HFFc6 (cell line): ENCODE measurements around the gene RBM33. TPM values are rescaled to one million over a fixed set of nuclear protein-coding genes. Genes with fewer than 3 reads are reported as not detected.

Experiments
- DNase-seq: peaks from one replicate; pipeline ENCODE4 v3.0.0-alpha.2; 2018
- H3K27ac Mint-ChIP-seq: 2 replicates; pipeline ENCODE4 v1.8.0; 2020; ENCODE audit warnings: mild to moderate bottlenecking, mixed read lengths
- H3K27me3 Mint-ChIP-seq: 2 replicates; pipeline ENCODE4 v1.8.0; 2021; ENCODE audit warnings: mild to moderate bottlenecking, moderate library complexity, mixed read lengths; ENCODE audit not compliant: insufficient read depth
- H3K36me3 Mint-ChIP-seq: 2 replicates; pipeline ENCODE4 v1.8.0; 2021; ENCODE audit warnings: low read depth, mixed read lengths
- H3K4me1 Mint-ChIP-seq: 2 replicates; pipeline ENCODE4 v1.8.0; 2020; ENCODE audit warnings: low read depth, mixed read lengths
- H3K4me3 Mint-ChIP-seq: 2 replicates; pipeline ENCODE4 v1.8.0; 2020; ENCODE audit warnings: mild to moderate bottlenecking, moderate library complexity, mixed read lengths
- H3K9me3 Mint-ChIP-seq: 2 replicates; pipeline ENCODE4 v1.8.0; 2020; ENCODE audit warnings: mild to moderate bottlenecking, mixed read lengths
- CTCF ChIP-seq: fragments of 200-600 bp; sonication (generic); IDR thresholded peaks from 2 replicates; pipeline ENCODE4 v1.5.0; 2021; ENCODE audit warnings: antibody characterized with exemption, mild to moderate bottlenecking
- total RNA-seq, 6 experiments: library from RNA; stranded (reverse); fragmentation: NEBNext Ultra II Directional; extraction: Animal tissue kit (Norgen Biotek cat#: 25700); gene quantifications; 2 replicates in 1 of 6; 3 replicates in 5 of 6; pipeline ENCODE4 v1.2.3, GENCODE V29; 2021

Gene RBM33
- total RNA-seq, 6 experiments from 2014 or later = 31.5 to 38.9 (median 34.5) TPM

GRCh38 chr7:155792999-155793560 lies 148.6 kb downstream of the RBM33 start:
- H3K27ac Mint-ChIP-seq = no peak overlapping the region
- peaks cover 8% of the 10 kb centered on the region for H3K27me3 Mint-ChIP-seq
- H3K9me3 Mint-ChIP-seq = no peaks in the 10 kb centered on the region
- no peak overlapping the region for H3K4me3 Mint-ChIP-seq
- H3K4me1 Mint-ChIP-seq = no peaks in the 10 kb centered on the region
- no peak for TF ChIP-seq CTCF
- no peak for DNase-seq
- no peaks in the 10 kb centered on the region for H3K36me3 Mint-ChIP-seq

- Mint-ChIP-seq H3K9me3 (no peaks in the 10 kb centered on the region), H3K4me3 (no peak overlapping the region), H3K27me3 (peaks cover 13% of the 10 kb centered on the region), H3K36me3 (no peaks in the 10 kb centered on the region), H3K4me1 (no peaks in the 10 kb centered on the region), H3K27ac (no peak overlapping the region)
- no peak for TF ChIP-seq CTCF
- DNase-seq = no peak
Measured at GRCh38 chr7:155793720-155794119, 149.3 kb downstream of the RBM33 start.

GRCh38 chr7:155794196-155794595 lies 149.7 kb downstream of the RBM33 start:
- Mint-ChIP-seq H3K27ac (no peak overlapping the region), H3K36me3 (no peaks in the 10 kb centered on the region), H3K4me1 (no peaks in the 10 kb centered on the region), H3K4me3 (no peak overlapping the region), H3K27me3 (peaks cover 13% of the 10 kb centered on the region), H3K9me3 (no peaks in the 10 kb centered on the region)
- no peak for DNase-seq
- no peak for TF ChIP-seq CTCF

GRCh38 chr7:155795401-155795800 lies 150.9 kb downstream of the RBM33 start:
- DNase-seq = no peak
- no peak for TF ChIP-seq CTCF
- Mint-ChIP-seq H3K9me3 (no peaks in the 10 kb centered on the region), H3K4me3 (no peak overlapping the region), H3K27me3 (peaks cover 19% of the 10 kb centered on the region), H3K27ac (no peak overlapping the region), H3K36me3 (no peaks in the 10 kb centered on the region), H3K4me1 (no peaks in the 10 kb centered on the region)

- H3K36me3 Mint-ChIP-seq = no peaks in the 10 kb centered on the region
- DNase-seq = no peak
- H3K4me3 Mint-ChIP-seq = no peak overlapping the region
- H3K9me3 Mint-ChIP-seq = no peaks in the 10 kb centered on the region
- peaks cover 21% of the 10 kb centered on the region for H3K27me3 Mint-ChIP-seq
- no peak for TF ChIP-seq CTCF
- no peaks in the 10 kb centered on the region for H3K4me1 Mint-ChIP-seq
- H3K27ac Mint-ChIP-seq = no peak overlapping the region
Measured at GRCh38 chr7:155795951-155796350, 151.5 kb downstream of the RBM33 start.
